ENCODE measurements around the gene GCAT. TPM values are rescaled to one million over a fixed set of nuclear protein-coding genes. Genes with fewer than 3 reads are reported as not detected.

Gene GCAT
- total and polyA plus RNA-seq, 10 of the 15 experiments (the other 5 are each of a cell fraction or from before 2014, with no cell fraction given) = 0.95 to 34.3 (median 15.3) TPM

- no peak for TF ChIP-seq ZNF592 (IDR thresholded peaks at IDR 0.05)
- TF ChIP-seq SRF (IDR thresholded peaks at IDR 0.05; ENCODE audit: low read depth in 2 of 2, low read length in 2 of 2) = no peak
- TF ChIP-seq TCF12 (IDR thresholded peaks at IDR 0.05; ENCODE audit: low read depth, low read length) = no peak
- TF ChIP-seq NFYB (IDR thresholded peaks at IDR 0.05; ENCODE audit: insufficient read depth, low read depth, low read length) = no peak
- TF ChIP-seq PML (IDR thresholded peaks at IDR 0.05; ENCODE audit: low read length) = no peak
- no peak for TF ChIP-seq MTA3 (IDR thresholded peaks at IDR 0.05; ENCODE audit: borderline replicate concordance, low read length)
- TF ChIP-seq IRF4 (IDR thresholded peaks at IDR 0.05; ENCODE audit: low read depth, low read length) = no peak
- TF ChIP-seq CEBPB (IDR thresholded peaks at IDR 0.05; ENCODE audit: borderline replicate concordance in 1 of 2, low read depth in 2 of 2, low read length in 2 of 2) = no peak
- no peak for TF ChIP-seq MEF2B (IDR thresholded peaks at IDR 0.05; ENCODE audit: partially characterized antibody, poor library complexity, severe bottlenecking)
Observed at GRCh38 chr22:37850801-37851200, 43.1 kb downstream of the GCAT start (continued).

Data from GM12878 (cell line).